A549 (cell line): ENCODE data around the gene EFTUD2. TPM values are rescaled to one million over a fixed set of nuclear protein-coding genes. Genes with fewer than 3 reads are reported as not detected.
A peak's percentile ranks its signal among the peaks of the same experiment; 100 is the strongest.

Experiments
- ATAC-seq, 2 experiments: fragments of 200-7000 bp in 1 of 2; fragments of >200 bp in 1 of 2; cut with Nextera tagmentation in 1 of 2; cut with Tn5 transposase in 1 of 2; 3 replicates each; pipeline versions ENCODE4 v1.8.0 to v1.9.1; 2018 to 2020; ENCODE audit warnings: mild to moderate bottlenecking in 1 of 2, moderate library complexity in 1 of 2
- CTCF ChIA-PET: fragments of 300-600 bp; sonication (Branson Sonifier 250); formaldehyde crosslinking; extraction: SDS; loops from one replicate; lab custom pipeline; 2021; ENCODE audit warnings: antibody characterized with exemption, inconsistent platforms; lab: Yijun Ruan, JAX
- POLR2A ChIA-PET: fragments of 350-600 bp; formaldehyde crosslinking; extraction: SDS; loops from one replicate; lab custom pipeline; 2021; ENCODE audit warnings: antibody characterized with exemption, inconsistent platforms; lab: Yijun Ruan, JAX
- DNase-seq, 2 experiments: peaks; one replicate each; pipeline versions ENCODE4 v3.0.0 to v3.0.0-alpha.2; 2011 to 2016; ENCODE audit warnings: low read depth in 1 of 2, low spot score in 1 of 2
- FAIRE-seq: peaks from 2 replicates; lab custom pipeline; 2011; peaks lifted over from hg19 to GRCh38; lab: Jason Lieb, UNC
- H3K27ac ChIP-seq, 2 experiments: fragments of >200 bp; sonication (Bioruptor Twin); formaldehyde crosslinking; 3 replicates each; pipeline ENCODE4 v1.5.1; 2016 to 2017
- H3K4me1 ChIP-seq: fragments of >200 bp; sonication (Bioruptor Twin); formaldehyde crosslinking; 3 replicates; pipeline ENCODE4 v1.6.1; 2016
- H3K4me2 ChIP-seq: fragments of >200 bp; sonication (Bioruptor Twin); formaldehyde crosslinking; 3 replicates; pipeline ENCODE4 v1.6.1; 2016
- H3K4me3 ChIP-seq: fragments of >200 bp; sonication (Bioruptor Twin); formaldehyde crosslinking; 3 replicates; pipeline ENCODE4 v1.5.1; 2016
- H3K9me3 ChIP-seq: fragments of >200 bp; sonication (Bioruptor Twin); formaldehyde crosslinking; 3 replicates; pipeline ENCODE4 v1.6.1; 2016
- BCL3 ChIP-seq: fragments of >200 bp; sonication (Bioruptor Twin); formaldehyde crosslinking; IDR thresholded peaks from 3 replicates; pipeline ENCODE4 v1.6.1; 2016
- CBX2 ChIP-seq: fragments of 200-600 bp; sonication (generic); IDR thresholded peaks from 2 replicates; pipeline ENCODE4 v1.6.1; 2016; ENCODE audit warnings: low read depth, mild to moderate bottlenecking, borderline replicate concordance
- CEBPB ChIP-seq, 2 experiments: fragments of >200 bp in 1 of 2; sonication (Bioruptor Twin) in 1 of 2; formaldehyde crosslinking in 1 of 2; IDR thresholded peaks; 2 replicates each; pipeline ENCODE4 v1.6.1; 2012 to 2016
- CHD2 ChIP-seq: fragments of 150-350 bp; IDR thresholded peaks from 2 replicates; pipeline ENCODE4 v1.6.1; 2014; ENCODE audit warnings: low read length; ENCODE audit not compliant: partially characterized antibody
- CHD4 ChIP-seq: fragments of 200-600 bp; sonication (generic); IDR thresholded peaks from 2 replicates; pipeline ENCODE4 v1.6.1; 2016; ENCODE audit warnings: antibody characterized with exemption, mild to moderate bottlenecking, borderline replicate concordance
- EP300 ChIP-seq, 2 experiments: fragments of >200 bp; sonication (Bioruptor Twin); formaldehyde crosslinking; IDR thresholded peaks; 2 replicates in 1 of 2; 3 replicates in 1 of 2; pipeline ENCODE4 v1.6.1; 2016 to 2017
- FOSL2 ChIP-seq, 2 experiments: fragments of 450-650 bp in 1 of 2; fragments of >200 bp in 1 of 2; sonication (Bioruptor Twin) in 1 of 2; formaldehyde crosslinking; IDR thresholded peaks; 2 replicates each; pipeline versions ENCODE4 v1.5.0 to v1.6.1; 2016 to 2020; ENCODE audit warnings: mild to moderate bottlenecking in 1 of 2, moderate library complexity in 1 of 2
- GATA3 ChIP-seq: IDR thresholded peaks from 2 replicates; pipeline ENCODE4 v1.6.1; 2012; ENCODE audit warnings: borderline replicate concordance
- HDAC2 ChIP-seq: fragments of 200-600 bp; sonication (generic); IDR thresholded peaks from 2 replicates; pipeline ENCODE4 v1.6.1; 2016
- JUN ChIP-seq, 2 experiments: fragments of >200 bp; sonication (Bioruptor Twin); formaldehyde crosslinking; IDR thresholded peaks; 2 replicates in 1 of 2; 3 replicates in 1 of 2; pipeline ENCODE4 v1.6.1; 2016 to 2017
- NPAS2 ChIP-seq: fragments of 250-450 bp; sonication (Bioruptor Pico); IDR thresholded peaks from 2 replicates; pipeline ENCODE4 v1.8.0; 2022; ENCODE audit warnings: mild to moderate bottlenecking, moderate library complexity, borderline replicate concordance
- RARB ChIP-seq: fragments of 250-450 bp; sonication (Bioruptor Pico); IDR thresholded peaks from 2 replicates; pipeline ENCODE4 v1.8.0; 2021; ENCODE audit warnings: mild to moderate bottlenecking, moderate library complexity
- RCOR1 ChIP-seq: fragments of 150-350 bp; IDR thresholded peaks from 2 replicates; pipeline ENCODE4 v1.6.1; 2014; ENCODE audit warnings: antibody characterized with exemption, low read length, low read depth
- REST ChIP-seq: fragments of 200-600 bp; sonication (generic); IDR thresholded peaks from 2 replicates; pipeline ENCODE4 v1.6.1; 2016; ENCODE audit warnings: antibody characterized with exemption, mild to moderate bottlenecking, moderate library complexity
- RFX5 ChIP-seq: fragments of 450-650 bp; IDR thresholded peaks from 2 replicates; pipeline ENCODE4 v1.7.1; 2014; ENCODE audit warnings: antibody characterized with exemption, mild to moderate bottlenecking, moderate library complexity
- SMC3 ChIP-seq: fragments of >200 bp; sonication (Bioruptor Twin); formaldehyde crosslinking; IDR thresholded peaks from 3 replicates; pipeline ENCODE4 v1.6.1; 2018; ENCODE audit warnings: inconsistent platforms
- SREBF2 ChIP-seq: fragments of 450-650 bp; IDR thresholded peaks from 2 replicates; pipeline ENCODE4 v1.6.1; 2014; ENCODE audit warnings: mild to moderate bottlenecking, moderate library complexity
- TP53 ChIP-seq: fragments of 250-450 bp; sonication (Bioruptor Pico); IDR thresholded peaks from 2 replicates; pipeline ENCODE4 v1.5.0; 2021; ENCODE audit warnings: mild to moderate bottlenecking, moderate library complexity
- USF2 ChIP-seq: fragments of 450-650 bp; IDR thresholded peaks from 2 replicates; pipeline ENCODE4 v1.6.1; 2014; ENCODE audit warnings: antibody characterized with exemption
- ZFP36 ChIP-seq: fragments of 450-650 bp; IDR thresholded peaks from 2 replicates; pipeline ENCODE4 v1.6.1; 2014; ENCODE audit warnings: borderline replicate concordance; ENCODE audit not compliant: partially characterized antibody
- WGBS: methylation state at CpG from one replicate; pipeline ENCODE4 v1.1.6; 2017; ENCODE audit errors: missing lambda C conversion rate; 5-methylcytosine and 5-hydroxymethylcytosine counted together
- polyA plus RNA-seq, 4 experiments: library from polyadenylated mRNA; depleted of rRNA in 3 of 4; stranded (reverse); fragments of >200 nt; fragmentation: RNase III in 1 of 4; extraction: RNeasy Plus Mini Kit Qiagen cat#74134 plus additional on column Dnase treatment in 1 of 4; gene quantifications; 2 replicates in 3 of 4; 3 replicates in 1 of 4; pipeline ENCODE4 v1.2.3, GENCODE V29; 2011 to 2017

Gene EFTUD2
- polyA plus RNA-seq, 2 of the 4 experiments (the other 2 are of a cell fraction) = 224 to 353 TPM

- Histone ChIP-seq H3K27ac (no peak overlapping the region), H3K4me2 (no peak overlapping the region), H3K9me3 (no peaks in the 10 kb centered on the region), H3K4me3 (no peak overlapping the region), H3K4me1 (no peaks in the 10 kb centered on the region)
- ChIA-PET CTCF (interaction anchor here (0.6 to 45.1 kb wide), 7 partner anchors 10 to 70 kb away, joined by 3 to 1787 read pairs (median 27); no protein-coding TSS in a partner anchor), POLR2A (interaction anchor here (0.7 kb wide), 1 partner anchor 401 kb away, joined by 4 read pairs; no protein-coding TSS in a partner anchor)
- 78% methylated on average over 8 of the region's 8 CpGs for WGBS
- no peak for ATAC-seq
- no peak for TF ChIP-seq TP53
- no peak for FAIRE-seq
- no peak for DNase-seq
Measured at GRCh38 chr17:44846206-44846605, 53.0 kb downstream of the EFTUD2 start.

GRCh38 chr17:44844390-44844830, 54.8 kb downstream of the EFTUD2 start:
- WGBS = 33% methylated on average over 1 of the region's 1 CpG
- POLR2A ChIA-PET = no interaction called here
- CTCF ChIA-PET = interaction anchor here (0.6 to 45.1 kb wide), 9 partner anchors 14 to 250 kb away, joined by 3 to 1787 read pairs (median 4); no protein-coding TSS in a partner anchor
- ATAC-seq (peak; percentile 10 to 35; a peak in 4 of 6 replicates), FAIRE-seq (no peak), DNase-seq (no peak)
- Histone ChIP-seq H3K4me3 (no peak overlapping the region), H3K4me1 (no peaks in the 10 kb centered on the region), H3K9me3 (no peaks in the 10 kb centered on the region), H3K4me2 (no peak overlapping the region), H3K27ac (no peak overlapping the region)
- TF ChIP-seq FOSL2 (IDR thresholded peaks at IDR 0.05) = no peak
- no peak for TF ChIP-seq FOSL2 (CRISPR knock-in tag; IDR thresholded peaks at IDR 0.05)
- no peak for TF ChIP-seq USF2
- no peak for TF ChIP-seq RFX5

- no peak overlapping the region for H3K4me3 ChIP-seq
- POLR2A ChIA-PET = no interaction called here
- no peaks in the 10 kb centered on the region for H3K9me3 ChIP-seq
- DNase-seq (no peak), ATAC-seq (0 out of 6 replicates have a peak, but pooled peaks of 1 of the 2 experiments have one; percentile 23), FAIRE-seq (no peak)
- no peak overlapping the region for H3K4me2 ChIP-seq
- CTCF ChIA-PET = interaction anchor here (0.8 to 3.4 kb wide), 5 partner anchors 11 to 64 kb away, joined by 6 to 34 read pairs (median 13); no protein-coding TSS in a partner anchor
- TF ChIP-seq RCOR1 (no peak), CBX2 (no peak), REST (no peak), SREBF2 (no peak), RARB (CRISPR knock-in tag) (no peak), SMC3 (no peak), ZFP36 (no peak), CHD2 (no peak), USF2 (no peak), JUN (IDR thresholded peaks at IDR 0.05) (no peak), NPAS2 (CRISPR knock-in tag) (no peak), CHD4 (no peak), CEBPB (IDR thresholded peaks at IDR 0.05) (no peak), EP300 (IDR thresholded peaks at IDR 0.05) (no peak), BCL3 (no peak), HDAC2 (no peak), GATA3 (no peak), FOSL2 (IDR thresholded peaks at IDR 0.05) (no peak), FOSL2 (CRISPR knock-in tag; IDR thresholded peaks at IDR 0.05) (no peak)
- no peaks in the 10 kb centered on the region for H3K4me1 ChIP-seq
- WGBS = 79% methylated on average over 5 of the region's 5 CpGs
- H3K27ac ChIP-seq = no peak overlapping the region
Measured at GRCh38 chr17:44842748-44843147, 56.5 kb downstream of the EFTUD2 start.
